Measurements from ENCODE around the gene ZNF318.

ZNF318 gene

GRCh38 chr6:43296780-43297497, 72.5 kb downstream of the ZNF318 start:
- H3K9me3 ChIP-seq (ENCODE audit: control insufficient read depth, low read depth, low read length), result no peaks in the 10 kb centered on the region

GRCh38 chr6:43295456-43295855, 74.0 kb downstream of the ZNF318 start:
- no peak overlapping the region for H3K4me3 ChIP-seq (ENCODE audit: low read length)
- no peak overlapping the region for H3K27ac ChIP-seq (ENCODE audit: low read length)

More at GRCh38 chr6:43296780-43297497, 72.5 kb downstream of the ZNF318 start:
- no peak overlapping the region for H3K4me3 ChIP-seq (ENCODE audit: low read length)
- no peaks in the 10 kb centered on the region for H3K27me3 ChIP-seq (ENCODE audit: control insufficient read depth, insufficient read depth, low read length)
- no peaks in the 10 kb centered on the region for H3K4me1 ChIP-seq (ENCODE audit: control insufficient read depth, low read depth, low read length)
- H3K36me3 ChIP-seq (ENCODE audit: control insufficient read depth, low read depth, low read length), result no peaks in the 10 kb centered on the region
- no peak overlapping the region for H3K27ac ChIP-seq (ENCODE audit: low read length)
- H3K9ac ChIP-seq (ENCODE audit: low read length), result no peak overlapping the region

GRCh38 chr6:43294536-43294935, 74.9 kb downstream of the ZNF318 start:
- Histone ChIP-seq H3K9ac (ENCODE audit: low read length) (no peak overlapping the region), H3K4me1 (ENCODE audit: control insufficient read depth, low read depth, low read length) (no peaks in the 10 kb centered on the region), H3K27me3 (ENCODE audit: control insufficient read depth, insufficient read depth, low read length) (no peaks in the 10 kb centered on the region), H3K27ac (ENCODE audit: low read length) (no peak overlapping the region), H3K4me3 (ENCODE audit: low read length) (no peak overlapping the region), H3K36me3 (ENCODE audit: control insufficient read depth, low read depth, low read length) (no peaks in the 10 kb centered on the region), H3K9me3 (ENCODE audit: control insufficient read depth, low read depth, low read length) (no peaks in the 10 kb centered on the region)

More at GRCh38 chr6:43295456-43295855, 74.0 kb downstream of the ZNF318 start:
- no peak overlapping the region for H3K9ac ChIP-seq (ENCODE audit: low read length)
- no peaks in the 10 kb centered on the region for H3K4me1 ChIP-seq (ENCODE audit: control insufficient read depth, low read depth, low read length)
- no peaks in the 10 kb centered on the region for H3K9me3 ChIP-seq (ENCODE audit: control insufficient read depth, low read depth, low read length)
- H3K36me3 ChIP-seq (ENCODE audit: control insufficient read depth, low read depth, low read length), result no peaks in the 10 kb centered on the region
- no peaks in the 10 kb centered on the region for H3K27me3 ChIP-seq (ENCODE audit: control insufficient read depth, insufficient read depth, low read length)

GRCh38 chr6:43293698-43294097, 75.7 kb downstream of the ZNF318 start:
- Histone ChIP-seq H3K36me3 (ENCODE audit: control insufficient read depth, low read depth, low read length) (no peaks in the 10 kb centered on the region), H3K9ac (ENCODE audit: low read length) (no peak overlapping the region), H3K9me3 (ENCODE audit: control insufficient read depth, low read depth, low read length) (no peaks in the 10 kb centered on the region), H3K27me3 (ENCODE audit: control insufficient read depth, insufficient read depth, low read length) (no peaks in the 10 kb centered on the region), H3K27ac (ENCODE audit: low read length) (no peak overlapping the region), H3K4me1 (ENCODE audit: control insufficient read depth, low read depth, low read length) (no peaks in the 10 kb centered on the region), H3K4me3 (ENCODE audit: low read length) (no peak overlapping the region)

GRCh38 chr6:43292763-43293318, 76.6 kb downstream of the ZNF318 start:
- no peaks in the 10 kb centered on the region for H3K9me3 ChIP-seq (ENCODE audit: control insufficient read depth, low read depth, low read length)
- no peaks in the 10 kb centered on the region for H3K27me3 ChIP-seq (ENCODE audit: control insufficient read depth, insufficient read depth, low read length)
- no peak overlapping the region for H3K9ac ChIP-seq (ENCODE audit: low read length)
- no peaks in the 10 kb centered on the region for H3K36me3 ChIP-seq (ENCODE audit: control insufficient read depth, low read depth, low read length)
- H3K4me3 ChIP-seq (ENCODE audit: low read length), result no peak overlapping the region
- H3K4me1 ChIP-seq (ENCODE audit: control insufficient read depth, low read depth, low read length), result no peaks in the 10 kb centered on the region
- no peak overlapping the region for H3K27ac ChIP-seq (ENCODE audit: low read length)

GRCh38 chr6:43292341-43292740, 77.1 kb downstream of the ZNF318 start:
- no peaks in the 10 kb centered on the region for H3K9me3 ChIP-seq (ENCODE audit: control insufficient read depth, low read depth, low read length)
- H3K4me3 ChIP-seq (ENCODE audit: low read length), result no peak overlapping the region
- H3K27me3 ChIP-seq (ENCODE audit: control insufficient read depth, insufficient read depth, low read length), result no peaks in the 10 kb centered on the region
- no peaks in the 10 kb centered on the region for H3K36me3 ChIP-seq (ENCODE audit: control insufficient read depth, low read depth, low read length)
- no peak overlapping the region for H3K9ac ChIP-seq (ENCODE audit: low read length)
- H3K27ac ChIP-seq (ENCODE audit: low read length), result no peak overlapping the region
- H3K4me1 ChIP-seq (ENCODE audit: control insufficient read depth, low read depth, low read length), result no peaks in the 10 kb centered on the region

- Histone ChIP-seq H3K4me1 (ENCODE audit: control insufficient read depth, low read depth, low read length) (no peaks in the 10 kb centered on the region), H3K36me3 (ENCODE audit: control insufficient read depth, low read depth, low read length) (no peaks in the 10 kb centered on the region), H3K9ac (ENCODE audit: low read length) (no peak overlapping the region), H3K27ac (ENCODE audit: low read length) (no peak overlapping the region), H3K4me3 (ENCODE audit: low read length) (no peak overlapping the region), H3K9me3 (ENCODE audit: control insufficient read depth, low read depth, low read length) (no peaks in the 10 kb centered on the region), H3K27me3 (ENCODE audit: control insufficient read depth, insufficient read depth, low read length) (no peaks in the 10 kb centered on the region)
These were observed 77.7 kb downstream of the ZNF318 start for GRCh38 chr6:43291708-43292107.

- Histone ChIP-seq H3K4me3 (ENCODE audit: low read length) (no peak overlapping the region), H3K9ac (ENCODE audit: low read length) (no peak overlapping the region), H3K9me3 (ENCODE audit: control insufficient read depth, low read depth, low read length) (no peaks in the 10 kb centered on the region), H3K36me3 (ENCODE audit: control insufficient read depth, low read depth, low read length) (no peaks in the 10 kb centered on the region), H3K4me1 (ENCODE audit: control insufficient read depth, low read depth, low read length) (no peaks in the 10 kb centered on the region), H3K27me3 (ENCODE audit: control insufficient read depth, insufficient read depth, low read length) (no peaks in the 10 kb centered on the region), H3K27ac (ENCODE audit: low read length) (no peak overlapping the region)
These were observed 78.5 kb downstream of the ZNF318 start for GRCh38 chr6:43290905-43291355.

GRCh38 chr6:43290339-43290904, 79.0 kb downstream of the ZNF318 start:
- Histone ChIP-seq H3K36me3 (ENCODE audit: control insufficient read depth, low read depth, low read length) (no peaks in the 10 kb centered on the region), H3K27me3 (ENCODE audit: control insufficient read depth, insufficient read depth, low read length) (no peaks in the 10 kb centered on the region), H3K4me1 (ENCODE audit: control insufficient read depth, low read depth, low read length) (no peaks in the 10 kb centered on the region), H3K4me3 (ENCODE audit: low read length) (no peak overlapping the region), H3K27ac (ENCODE audit: low read length) (no peak overlapping the region), H3K9ac (ENCODE audit: low read length) (no peak overlapping the region), H3K9me3 (ENCODE audit: control insufficient read depth, low read depth, low read length) (no peaks in the 10 kb centered on the region)

GRCh38 chr6:43287717-43288679, 81.4 kb downstream of the ZNF318 start:
- Histone ChIP-seq H3K27me3 (ENCODE audit: control insufficient read depth, insufficient read depth, low read length) (no peaks in the 10 kb centered on the region), H3K9ac (ENCODE audit: low read length) (no peak overlapping the region), H3K4me1 (ENCODE audit: control insufficient read depth, low read depth, low read length) (no peaks in the 10 kb centered on the region), H3K27ac (ENCODE audit: low read length) (no peak overlapping the region), H3K36me3 (ENCODE audit: control insufficient read depth, low read depth, low read length) (no peaks in the 10 kb centered on the region), H3K4me3 (ENCODE audit: low read length) (no peak overlapping the region), H3K9me3 (ENCODE audit: control insufficient read depth, low read depth, low read length) (no peaks in the 10 kb centered on the region)

GRCh38 chr6:43286980-43287716, 82.3 kb downstream of the ZNF318 start:
- no peak overlapping the region for H3K27ac ChIP-seq (ENCODE audit: low read length)
- H3K9ac ChIP-seq (ENCODE audit: low read length), result no peak overlapping the region
- no peaks in the 10 kb centered on the region for H3K4me1 ChIP-seq (ENCODE audit: control insufficient read depth, low read depth, low read length)
- H3K4me3 ChIP-seq (ENCODE audit: low read length), result no peak overlapping the region
- H3K9me3 ChIP-seq (ENCODE audit: control insufficient read depth, low read depth, low read length), result no peaks in the 10 kb centered on the region
- no peaks in the 10 kb centered on the region for H3K36me3 ChIP-seq (ENCODE audit: control insufficient read depth, low read depth, low read length)
- H3K27me3 ChIP-seq (ENCODE audit: control insufficient read depth, insufficient read depth, low read length), result no peaks in the 10 kb centered on the region

Data from iPS-18a (cell line).